ENCODE measurements around the gene ABCA4.

Gene ABCA4

DNA sequence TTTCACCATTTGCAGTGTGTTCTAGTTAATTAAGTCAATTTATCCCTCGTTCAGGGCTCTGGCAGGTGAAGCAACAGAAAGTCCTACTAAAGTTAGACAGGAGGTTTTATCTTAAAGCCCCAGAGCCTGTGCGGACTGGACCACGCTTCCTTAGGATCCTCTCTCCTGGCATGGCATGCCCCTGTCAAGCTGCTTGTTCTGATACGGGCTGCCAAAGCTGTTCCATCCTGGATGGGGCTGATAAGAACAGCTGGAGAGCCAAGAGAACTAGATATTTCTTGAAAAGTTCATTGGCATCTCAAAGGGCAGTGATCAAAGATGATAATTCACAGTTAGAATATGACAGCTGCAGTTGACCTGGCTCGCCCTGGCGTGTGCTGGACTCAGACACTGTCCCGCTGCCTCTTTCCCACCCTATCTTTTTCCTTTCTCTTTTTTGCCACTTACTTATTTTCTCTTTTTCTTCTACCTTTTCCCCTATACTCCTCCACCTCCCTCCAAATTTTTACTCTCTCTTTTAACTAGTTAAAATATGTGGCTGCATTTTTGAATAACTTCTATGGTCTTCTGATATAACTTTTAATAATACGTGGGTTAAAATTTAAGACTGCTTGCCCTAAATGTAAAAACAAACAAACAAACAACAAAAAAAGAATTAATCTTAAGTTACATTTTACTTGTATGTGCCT is 96.7 kb downstream of the ABCA4 start:
- DNase-seq, result no peak

- DNase-seq, result no peak
Observed at GRCh38 chr1:94022471-94023189, 98.3 kb downstream of the ABCA4 start.

GRCh38 chr1:94020764-94021579 is 100.0 kb downstream of the ABCA4 start:
- DNase-seq, result no peak

DNA sequence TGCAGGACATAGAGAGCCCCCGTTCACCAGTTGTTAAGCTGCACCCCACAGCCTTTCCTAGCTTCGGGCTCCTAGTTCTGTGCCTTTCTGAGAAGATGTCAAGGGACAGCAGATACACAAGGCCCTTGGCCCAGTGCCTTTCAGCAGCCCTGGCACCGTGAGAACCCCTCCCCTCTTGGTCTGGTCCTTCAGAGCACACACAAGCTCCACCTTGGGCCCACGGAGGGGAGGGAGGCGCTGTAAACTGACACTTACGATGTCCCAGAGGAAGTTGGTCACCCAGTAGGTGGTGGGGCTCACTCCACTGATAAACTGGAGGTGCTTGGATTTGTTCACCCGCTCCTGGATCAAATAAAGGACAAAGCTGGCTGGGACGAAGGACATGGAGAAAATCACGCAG is 101.6 kb downstream of the ABCA4 start:
- no peak for DNase-seq

DNA sequence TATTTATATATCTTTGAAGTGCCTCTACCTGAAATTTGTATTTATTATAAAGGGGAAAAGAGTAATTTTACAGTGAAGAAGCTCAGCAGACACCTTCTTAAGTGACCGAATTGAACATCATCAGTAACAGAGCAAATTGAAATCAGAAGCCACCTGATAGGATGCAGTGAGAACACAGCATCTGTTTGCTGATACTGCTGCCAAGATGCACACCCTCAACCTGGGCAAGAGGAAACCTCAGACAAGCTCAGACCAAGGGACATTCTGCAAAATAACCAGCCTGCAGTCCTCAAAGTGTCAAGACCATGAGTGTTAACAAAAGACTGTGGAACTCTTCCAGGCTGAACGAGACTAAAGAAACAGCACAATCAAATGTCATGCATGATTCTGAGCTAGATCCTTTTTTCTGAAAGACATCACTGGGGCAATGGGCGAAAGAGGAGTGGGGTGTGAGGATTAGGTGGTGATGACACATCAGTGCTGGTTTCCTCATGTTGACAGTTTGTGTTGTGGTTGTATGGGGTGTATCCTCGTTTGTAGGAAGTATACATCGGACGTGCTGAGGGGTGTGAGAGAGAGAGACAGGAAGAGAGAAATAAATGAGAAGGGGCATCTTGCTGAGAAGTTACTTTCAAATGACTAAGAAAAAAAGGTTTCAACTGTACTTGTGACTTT is 103.7 kb downstream of the ABCA4 start:
- DNase-seq, result no peak

GRCh38 chr1:94015489-94015817 is 105.5 kb downstream of the ABCA4 start:
- DNase-seq, result no peak

DNA sequence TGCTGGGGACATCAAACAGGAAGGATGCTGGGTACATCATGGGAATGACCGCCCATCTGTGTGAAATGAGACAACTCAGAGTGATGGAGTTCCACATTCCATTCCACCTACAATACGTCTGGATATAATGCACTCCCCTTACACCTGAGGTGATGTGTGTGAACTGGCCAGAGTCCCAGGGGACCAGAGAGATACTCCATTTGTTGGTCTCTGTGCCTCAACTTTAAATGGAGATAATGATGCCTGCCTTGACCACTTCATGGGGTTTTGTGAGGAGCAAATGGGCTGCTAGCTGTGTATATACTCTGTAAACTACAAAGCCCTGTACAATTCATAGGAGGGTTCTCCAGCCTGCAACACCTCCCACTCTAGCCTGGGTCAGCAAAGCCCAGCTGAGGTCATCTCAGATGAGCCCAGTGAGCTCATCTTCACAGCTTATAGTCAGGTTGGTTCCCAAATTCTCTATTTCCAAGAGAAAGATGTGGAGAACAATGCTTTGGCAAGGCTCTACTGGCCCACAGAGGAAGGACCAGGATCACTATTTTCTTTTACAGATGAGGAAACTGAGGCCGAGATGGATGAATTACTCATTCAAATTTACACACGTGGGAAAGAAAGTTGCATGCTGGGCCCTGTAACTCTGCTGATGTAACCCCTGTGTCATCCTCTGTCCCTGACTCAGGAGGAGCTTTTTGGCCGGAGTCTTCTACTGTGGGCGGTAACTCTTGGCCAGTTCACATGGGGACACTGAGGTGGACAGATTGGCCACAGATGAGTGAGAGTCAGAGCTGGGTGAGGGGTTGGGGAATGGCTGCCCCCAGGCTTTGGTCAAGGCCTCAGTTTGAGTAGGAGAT is 106.1 kb downstream of the ABCA4 start:
- no peak for DNase-seq

GRCh38 chr1:94014087-94014486 is 106.9 kb downstream of the ABCA4 start:
- no peak for DNase-seq

DNA sequence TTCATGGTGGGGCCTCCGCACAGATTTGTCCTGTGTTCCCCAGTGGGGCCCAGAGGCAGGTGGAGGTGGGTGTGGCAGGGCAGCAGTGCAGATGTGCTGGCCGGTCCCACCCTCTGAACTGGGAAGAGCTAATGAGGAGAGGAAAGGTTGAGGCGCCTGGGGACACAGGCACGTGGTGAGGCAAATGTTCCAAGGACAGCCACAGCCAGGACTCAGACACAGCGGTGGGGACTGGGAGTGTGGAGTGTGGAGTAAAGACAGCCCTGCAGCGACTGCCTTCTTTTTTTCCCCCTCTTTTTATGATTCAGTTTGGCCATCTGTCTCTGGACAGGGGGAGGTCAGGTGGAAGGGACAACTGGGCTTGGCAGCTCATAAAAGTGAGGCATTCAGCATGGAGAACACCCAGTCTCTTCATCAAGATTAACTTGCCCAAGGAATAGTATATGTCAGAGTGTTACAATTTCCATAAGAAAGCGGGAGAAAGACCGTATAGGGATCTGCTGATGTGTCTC is 107.5 kb downstream of the ABCA4 start:
- no peak for DNase-seq

GRCh38 chr1:94012708-94013366 is 108.1 kb downstream of the ABCA4 start:
- no peak for DNase-seq

DNA sequence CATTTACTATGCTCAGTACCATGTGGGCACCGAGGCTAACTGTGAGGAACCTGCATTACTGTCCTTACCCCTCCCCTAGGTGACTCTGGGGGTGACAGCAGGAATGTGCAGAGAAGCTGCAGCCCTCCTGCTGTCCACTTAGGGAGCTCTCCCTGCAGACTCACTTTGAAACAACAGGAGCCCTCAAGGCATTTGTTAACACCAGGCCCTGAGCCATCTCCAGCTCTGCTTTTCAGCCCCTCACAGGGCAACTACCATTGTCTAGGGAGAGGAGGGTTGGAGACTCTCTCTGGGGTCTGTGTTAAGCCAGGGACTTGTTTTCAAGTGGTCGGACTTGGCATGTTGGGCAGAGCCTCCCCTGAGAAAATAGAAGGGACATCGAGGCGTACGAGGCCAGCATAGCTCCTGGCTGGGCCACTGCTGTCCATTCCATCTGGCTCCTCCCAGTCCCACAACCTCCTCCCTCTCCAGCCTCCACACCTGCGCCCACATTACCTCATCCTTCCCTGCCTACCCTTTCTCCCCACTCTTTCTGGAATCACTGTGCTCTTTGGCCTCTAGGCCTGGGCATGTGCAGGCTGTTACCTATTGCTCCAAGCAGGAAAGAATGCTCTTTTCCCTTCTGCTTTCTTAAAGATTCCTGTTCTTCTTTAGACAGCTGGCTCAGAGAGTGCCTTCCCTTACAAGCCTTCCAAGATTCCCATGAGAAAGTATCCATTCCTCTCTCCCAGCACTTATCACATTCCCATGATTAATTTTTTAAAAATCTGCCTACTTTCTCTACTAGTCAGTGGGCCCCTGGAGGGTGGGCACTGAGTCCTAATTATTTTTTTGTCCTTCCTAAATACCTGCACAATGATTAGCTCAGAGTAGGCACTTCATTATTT is 109.0 kb downstream of the ABCA4 start:
- DNase-seq, result no peak

- no peak for DNase-seq
Observed at GRCh38 chr1:94011129-94011528, 109.8 kb downstream of the ABCA4 start.

DNA sequence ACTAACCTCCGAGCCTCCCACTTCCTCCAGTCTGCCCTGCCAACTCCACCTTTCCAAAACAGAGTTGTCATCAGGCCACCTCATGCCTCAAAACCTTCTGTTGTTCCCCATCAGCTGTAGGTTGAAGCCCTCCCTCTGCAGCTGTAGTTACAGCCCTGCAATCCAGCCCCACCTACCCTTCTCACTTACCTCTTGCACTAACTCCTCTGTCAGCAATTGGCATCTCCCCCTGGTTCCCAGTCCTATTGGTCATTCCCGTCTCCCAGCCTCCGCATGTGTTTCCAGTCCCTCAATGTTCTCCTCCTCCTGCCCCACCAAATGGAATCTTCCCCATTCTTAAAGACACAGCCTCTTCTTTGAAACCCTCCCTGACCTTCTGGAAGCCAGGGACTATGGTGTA is 111.6 kb downstream of the ABCA4 start:
- no peak for DNase-seq

DNA sequence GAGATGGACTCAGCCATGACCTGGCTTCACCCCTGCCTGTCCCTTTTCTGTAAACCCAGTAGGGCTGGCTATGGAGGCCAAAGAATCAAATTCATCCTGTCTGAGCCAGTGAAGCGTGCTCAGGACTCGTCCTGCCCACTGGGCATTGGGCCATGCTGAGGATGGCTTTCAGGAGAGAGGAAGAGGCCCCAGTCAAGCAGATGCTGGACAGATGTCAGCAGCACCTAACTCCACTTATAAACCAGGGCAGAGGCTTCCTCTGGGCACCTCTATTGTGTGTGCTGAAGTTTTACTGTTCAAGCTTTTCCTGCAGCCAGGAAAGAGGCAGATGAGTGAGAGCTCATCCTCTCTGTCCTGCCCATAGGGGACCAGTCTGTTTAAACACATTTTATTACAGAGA is 114.3 kb downstream of the ABCA4 start:
- DNase-seq, result no peak

DNA sequence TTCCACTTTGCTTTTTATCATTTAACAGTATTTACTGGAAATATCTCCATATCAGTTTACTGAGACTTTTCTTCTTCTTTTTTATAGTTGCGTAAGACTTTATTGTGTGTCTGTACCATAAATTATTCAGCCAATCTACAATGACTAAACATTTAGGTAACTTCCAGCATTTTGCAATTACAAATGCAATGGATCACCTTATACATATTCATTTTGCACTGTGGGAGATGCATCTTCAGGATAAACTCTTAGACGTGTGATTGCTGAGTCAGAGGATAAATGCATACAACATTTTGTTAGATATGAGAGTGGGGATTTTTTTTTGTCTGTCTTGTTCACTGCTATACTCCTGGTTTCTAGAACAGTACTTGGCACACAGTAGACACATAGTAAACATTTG is 116.0 kb downstream of the ABCA4 start:
- DNase-seq, result no peak

DNA sequence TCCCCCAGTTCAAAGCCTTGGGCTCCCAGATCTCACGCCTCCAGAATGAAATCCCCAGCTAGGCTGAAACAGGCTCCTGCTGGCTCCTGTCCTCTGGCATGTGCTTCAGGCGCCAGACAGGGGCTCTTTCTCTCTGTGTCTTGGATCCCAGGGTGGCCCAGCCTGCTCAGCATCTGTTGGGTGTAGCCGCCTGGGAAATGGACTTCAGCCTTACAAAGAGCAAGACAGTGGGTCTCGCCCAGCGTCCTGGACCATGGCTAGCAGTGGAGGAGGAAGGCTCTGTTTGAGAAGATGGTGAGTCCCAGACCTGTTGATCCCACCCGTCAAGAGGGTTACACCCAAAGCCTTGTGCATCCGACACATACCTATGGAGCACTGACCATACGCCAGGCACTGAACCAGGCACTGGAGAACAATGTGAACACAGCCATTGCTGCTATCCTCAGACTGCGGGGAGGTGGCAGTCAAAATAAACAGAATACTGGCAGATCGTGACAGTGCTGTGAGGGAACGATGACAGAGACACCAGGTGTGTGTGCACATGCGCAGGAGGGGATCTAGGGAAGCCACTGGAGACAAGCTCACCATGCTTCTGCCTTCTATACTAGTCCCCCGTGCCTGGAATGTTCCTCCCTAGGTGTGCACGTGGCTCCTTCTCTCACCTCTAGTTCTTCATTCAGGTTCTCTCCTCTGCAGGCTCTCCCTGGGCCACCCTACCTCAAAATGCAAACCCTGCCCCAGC is 118.7 kb downstream of the ABCA4 start:
- no peak for DNase-seq

GRCh38 chr1:94001397-94002045 is 119.4 kb downstream of the ABCA4 start:
- DNase-seq, result no peak

DNA sequence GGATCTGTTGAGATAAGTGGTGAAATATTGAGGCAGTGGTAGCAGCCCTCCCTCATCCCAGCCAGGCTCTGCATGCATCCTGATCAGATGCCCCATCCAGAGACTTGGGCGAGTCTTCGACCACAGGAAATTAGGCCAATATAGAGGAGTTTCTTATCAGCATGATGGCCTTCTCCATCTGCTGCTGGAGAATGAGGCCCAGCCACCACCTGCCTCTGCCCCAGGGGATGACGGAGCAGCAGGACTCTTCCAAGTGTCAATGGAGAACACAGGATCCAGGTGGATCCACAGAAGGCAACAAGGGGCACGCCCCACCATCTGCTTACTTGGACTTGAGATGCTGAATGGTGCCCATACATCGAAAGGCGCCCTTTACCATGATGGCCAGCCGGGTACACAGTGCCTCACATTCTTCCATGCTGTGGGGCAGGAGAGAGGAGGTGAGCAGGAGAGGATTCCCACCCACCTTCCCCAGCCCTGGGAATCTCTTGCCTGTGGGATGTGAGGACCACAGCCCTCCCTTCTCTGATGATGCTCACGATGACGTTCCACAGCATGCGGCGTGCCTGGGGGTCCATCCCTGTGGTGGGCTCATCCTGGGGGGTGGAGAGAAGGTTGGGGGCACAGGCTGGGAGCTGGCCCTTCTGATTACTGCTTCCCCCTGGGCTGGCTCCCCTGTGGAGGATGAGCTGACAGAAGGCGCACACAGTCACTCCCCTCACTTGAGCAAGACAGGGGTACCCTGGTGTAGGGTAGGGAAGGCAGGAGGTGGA is 120.3 kb downstream of the ABCA4 start:
- no peak for DNase-seq

Data from GF-D8 (cell line).